A375 (cell line): ENCODE results near the gene SPAG17. TPM values are rescaled to one million over a fixed set of nuclear protein-coding genes. Genes with fewer than 3 reads are reported as not detected.

ENCODE experiments used
- total RNA-seq: library from RNA; depleted of rRNA; stranded (reverse); fragments of >200 nt; shearing (Covaris generic); gene quantifications from 2 replicates; pipeline ENCODE4 v1.2.3, GENCODE V29; 2014; rRNA removed

Gene SPAG17
- not detected in 2 replicates for total RNA-seq

DNA sequence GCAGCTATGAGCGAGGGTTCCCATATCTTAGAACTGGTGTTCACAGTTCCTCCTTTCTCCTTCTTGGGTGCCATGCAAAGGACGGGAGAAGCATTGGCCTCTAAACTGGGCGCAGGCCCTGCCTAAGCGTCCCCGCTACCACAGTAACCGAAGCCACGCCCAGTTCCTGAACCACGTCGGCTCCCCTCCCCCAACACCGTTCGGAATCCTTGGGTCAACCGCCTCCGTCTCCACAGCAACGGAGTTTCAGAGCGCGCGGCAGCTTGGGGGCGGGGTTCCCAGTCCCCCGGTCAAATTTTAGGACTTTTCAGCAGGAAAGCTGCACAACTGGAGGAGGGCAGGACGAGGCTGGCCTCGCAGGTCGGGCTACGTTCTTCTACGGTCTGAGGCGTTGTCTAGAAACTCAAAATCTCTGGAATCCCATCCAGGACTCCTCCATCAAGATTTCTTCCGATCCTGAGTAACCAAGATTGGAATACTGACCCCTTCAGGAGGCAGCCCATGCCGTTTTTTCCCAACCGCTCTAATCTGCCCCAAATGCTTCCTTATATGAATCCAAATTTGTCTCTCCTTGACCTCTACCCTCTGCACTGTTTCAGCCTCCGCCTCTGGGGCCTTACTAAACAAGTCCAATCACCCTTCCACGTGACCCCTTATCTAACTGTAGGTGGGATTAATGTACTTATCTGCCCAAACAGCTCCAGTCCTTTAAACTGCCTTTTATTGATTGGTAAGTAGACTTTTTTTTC lies at the start of gene SPAG17:
Gene SPAG17, minus strand, starts transcription at position 145 of the 749 bp plus-strand sequence. Its CDS starts 71 bp downstream, at position 74.

DNA sequence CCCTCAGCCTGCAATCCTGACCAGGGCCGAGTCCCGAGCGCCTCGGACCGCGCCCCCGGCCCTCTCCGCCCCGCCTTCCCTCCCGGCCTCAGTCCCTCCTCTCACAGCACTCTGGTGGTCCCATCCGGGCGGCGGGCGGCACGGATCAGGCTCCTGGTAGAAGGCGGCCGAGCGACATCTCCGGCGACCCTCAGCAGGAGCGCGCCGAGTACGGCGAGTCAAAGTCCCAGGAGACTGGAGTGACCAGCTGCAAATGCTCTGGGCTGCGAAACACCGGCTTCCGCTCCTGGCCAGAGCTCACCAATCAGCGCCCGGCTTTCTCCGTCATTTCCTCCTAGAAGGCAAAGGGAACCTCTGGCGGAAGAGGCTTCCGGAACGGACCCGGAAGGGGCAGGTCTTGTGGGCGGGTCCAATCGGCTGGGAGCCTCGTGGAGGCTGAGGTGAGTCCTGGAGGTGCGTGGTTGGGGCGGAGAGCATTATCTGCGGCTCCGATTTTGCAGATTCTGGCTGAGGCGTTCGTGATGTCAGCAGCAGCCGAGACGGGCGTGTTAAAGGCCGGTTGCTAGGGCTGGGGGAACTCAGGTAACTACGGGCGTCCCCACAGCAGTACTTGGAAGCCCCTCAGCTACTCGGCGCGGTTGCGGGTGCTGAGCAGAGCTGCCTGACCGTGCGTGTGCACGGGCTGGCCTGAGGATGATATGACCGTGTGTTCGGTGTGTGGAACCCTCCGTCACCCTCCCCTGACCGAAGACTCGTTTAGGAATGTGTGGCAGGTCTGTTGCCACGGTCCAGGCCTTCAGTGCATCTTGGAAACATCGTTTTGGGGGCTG lies 255.5 kb downstream of the SPAG17 start, which contains the start of the genes GDAP2 and WDR3:
Gene GDAP2, minus strand, starts transcription at position 279 of the 830 bp plus-strand sequence. CDS start 9,264 bp downstream, outside the sequence.
Gene WDR3, plus strand, starts transcription at position 397 of the 830 bp plus-strand sequence. CDS start 3,581 bp downstream, outside the sequence.

